ENCODE measurements around the gene BOC.

BOC gene

DNA sequence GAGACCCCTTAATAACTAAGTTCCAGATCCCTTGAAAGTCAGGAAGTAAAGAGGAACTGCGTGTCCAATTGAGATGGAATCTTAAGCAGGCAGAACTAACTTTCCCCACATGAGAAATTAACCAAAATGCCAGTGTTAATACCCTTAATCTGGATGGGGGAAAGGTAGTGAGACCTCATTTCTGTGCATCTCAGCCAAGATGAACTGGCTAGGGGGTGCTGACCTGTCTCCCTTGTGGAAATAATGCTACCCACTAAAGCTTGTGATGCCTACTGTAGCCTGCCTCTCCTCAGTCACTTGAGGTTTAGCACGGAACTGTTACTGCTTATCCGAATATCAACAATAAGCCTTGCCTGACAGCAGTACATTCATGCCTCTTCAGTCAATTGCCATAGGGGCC lies 15.1 kb downstream of the BOC start:
- DNase-seq: no peak

DNA sequence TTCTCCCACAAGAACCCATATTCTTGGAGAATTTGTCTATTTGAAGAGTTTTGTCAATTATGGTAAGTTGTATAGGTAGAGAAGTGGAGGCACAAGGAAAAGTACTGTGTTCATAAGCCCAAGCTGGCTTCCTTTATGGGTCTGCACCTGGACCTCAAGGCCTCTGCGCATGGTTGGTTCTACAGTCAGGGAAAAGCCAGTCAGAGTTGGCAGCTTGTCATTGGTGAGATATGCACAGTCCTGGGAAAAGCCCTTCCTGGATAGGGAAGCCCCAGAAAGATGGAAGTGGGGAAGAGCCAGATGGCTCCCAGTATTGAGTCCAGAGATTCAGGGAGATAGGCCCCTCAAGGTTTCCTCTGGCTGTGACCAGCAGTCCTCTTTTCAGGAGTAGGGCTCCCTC lies 15.8 kb downstream of the BOC start:
- DNase-seq: no peak

DNA sequence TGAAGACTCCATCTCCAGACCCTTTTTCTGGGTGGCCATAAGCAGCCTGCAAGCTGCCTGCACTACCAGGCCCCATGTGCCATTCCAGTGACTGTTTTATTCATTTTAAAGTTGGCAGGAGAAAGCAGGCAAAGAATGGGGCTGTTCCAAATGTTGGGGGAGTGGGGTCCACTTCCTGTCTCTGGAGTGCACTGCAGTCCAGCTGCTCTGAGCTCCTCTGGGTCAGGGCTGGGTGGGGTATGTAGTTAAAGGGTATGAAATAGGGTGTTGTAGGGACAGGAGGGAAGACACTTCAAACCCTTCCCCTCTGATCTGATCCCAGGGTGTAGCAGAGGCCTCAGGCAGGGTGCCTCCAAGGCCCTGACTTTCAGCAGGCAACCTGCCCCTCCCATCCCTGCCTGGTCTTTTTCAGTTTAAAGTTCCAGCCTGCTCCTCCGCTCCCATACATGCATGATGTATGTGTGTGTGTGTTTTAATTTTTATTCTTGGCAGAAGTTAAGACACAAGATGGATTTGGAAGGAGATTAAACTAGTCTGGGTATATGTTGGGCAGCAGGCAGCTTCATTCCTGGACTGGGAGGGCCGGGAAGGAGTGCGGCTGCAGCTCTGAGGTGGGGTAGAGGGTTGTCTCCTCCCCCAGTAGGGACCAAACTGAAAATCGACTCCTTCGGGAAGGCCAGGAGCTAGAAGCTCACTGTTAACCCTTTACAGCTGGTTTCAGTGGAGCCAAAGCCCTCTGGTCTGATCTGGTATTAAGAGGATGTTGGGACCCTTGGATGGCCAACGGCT lies 17.3 kb downstream of the BOC start:
- DNase-seq: no peak

DNA sequence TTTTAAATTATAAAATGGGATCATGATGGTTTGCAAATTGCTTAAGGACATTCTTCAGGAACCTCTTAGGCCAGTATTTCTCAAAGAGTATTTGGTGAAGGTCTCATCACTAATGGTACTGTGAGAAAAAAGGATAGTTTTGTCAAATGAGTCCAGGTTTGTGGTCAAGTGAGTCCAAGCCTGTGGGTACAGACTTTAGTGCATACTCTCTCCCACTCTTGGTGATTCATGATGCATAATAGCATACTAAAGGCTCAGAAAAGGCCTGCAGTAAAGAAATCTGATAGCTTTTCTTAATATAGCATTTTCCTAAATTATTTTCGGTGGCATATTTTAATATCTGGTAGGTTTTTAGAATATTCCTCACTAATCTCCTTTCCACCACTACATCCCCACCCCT lies 20.0 kb downstream of the BOC start:
- DNase-seq: no peak

DNA sequence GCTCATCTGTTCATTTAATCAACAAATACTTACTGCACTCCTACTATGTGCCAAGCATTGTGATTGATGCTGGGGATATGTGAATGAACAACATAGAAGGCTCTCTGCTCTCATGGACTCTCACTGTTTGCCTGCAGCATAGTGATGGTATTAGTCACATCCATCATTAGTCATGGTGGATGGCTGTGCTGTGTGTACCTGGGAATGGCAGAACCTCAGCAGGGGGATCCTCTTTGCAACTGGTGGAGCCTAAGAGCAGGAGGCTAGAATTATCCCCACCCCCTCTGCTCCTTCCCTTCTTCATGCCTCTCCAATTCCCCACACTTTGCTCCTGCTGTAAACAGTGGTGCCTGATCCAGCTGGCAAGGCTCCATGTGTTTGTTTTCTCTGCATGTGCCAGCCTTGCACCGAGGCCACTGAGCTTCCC lies 20.5 kb downstream of the BOC start:
- DNase-seq: no peak

DNA sequence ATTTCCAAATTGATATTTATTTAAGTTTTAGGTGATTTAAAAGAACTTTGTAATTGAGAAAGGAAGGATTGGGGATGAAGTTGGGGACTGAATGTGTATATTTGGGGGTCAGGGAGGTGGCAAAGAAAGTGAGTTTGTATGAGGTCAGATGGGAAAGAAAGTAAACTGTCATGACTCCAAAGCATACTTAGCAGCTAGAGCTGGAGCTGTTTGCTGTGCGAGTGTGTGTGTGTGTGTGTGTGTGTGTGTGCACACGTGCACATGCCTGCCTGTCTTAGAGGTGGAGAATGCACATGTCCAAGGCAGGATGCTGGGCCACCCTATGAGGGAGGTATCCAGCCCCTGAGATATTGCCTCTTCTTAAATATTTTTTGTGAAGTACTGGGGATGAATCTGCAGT lies 21.0 kb downstream of the BOC start:
- DNase-seq: no peak

DNA sequence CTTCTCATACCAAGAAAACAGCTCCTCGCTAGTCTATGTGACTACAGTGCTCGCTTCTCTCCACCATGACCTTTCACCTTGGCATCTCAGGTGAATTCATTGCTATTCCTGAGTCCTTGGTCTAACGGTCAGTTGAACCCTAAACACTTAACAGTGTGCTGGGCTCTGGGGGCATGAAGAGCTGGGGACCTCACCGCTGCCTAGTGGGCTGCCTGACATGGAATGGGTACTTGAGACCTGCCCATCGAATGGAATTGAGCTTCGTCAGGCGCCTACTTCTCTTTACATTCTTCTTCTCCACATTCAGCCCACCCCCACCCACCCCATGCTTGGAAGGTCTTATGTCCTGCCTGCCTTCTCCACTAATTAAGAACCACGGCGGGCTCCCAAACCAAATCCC lies 22.1 kb downstream of the BOC start:
- no peak for DNase-seq

DNA sequence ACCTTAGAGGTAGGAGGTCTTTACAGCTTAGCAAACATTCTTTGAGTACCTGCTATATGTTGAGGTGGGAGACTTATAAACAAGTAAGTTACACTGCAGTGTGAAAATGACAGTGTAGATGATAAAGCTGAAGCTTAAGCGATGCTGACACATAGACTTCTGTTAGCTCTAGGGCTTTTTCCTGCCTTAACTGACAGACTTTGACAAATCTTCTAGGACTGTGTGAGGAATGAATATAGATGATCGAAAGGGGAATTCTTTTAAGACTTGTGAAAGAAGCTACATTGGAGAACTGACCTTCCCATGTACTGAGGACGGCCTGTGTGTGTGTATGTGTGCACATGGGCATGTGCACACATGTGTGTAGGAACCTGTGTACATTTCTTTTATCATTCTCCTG lies 22.7 kb downstream of the BOC start:
- DNase-seq: no peak

DNA sequence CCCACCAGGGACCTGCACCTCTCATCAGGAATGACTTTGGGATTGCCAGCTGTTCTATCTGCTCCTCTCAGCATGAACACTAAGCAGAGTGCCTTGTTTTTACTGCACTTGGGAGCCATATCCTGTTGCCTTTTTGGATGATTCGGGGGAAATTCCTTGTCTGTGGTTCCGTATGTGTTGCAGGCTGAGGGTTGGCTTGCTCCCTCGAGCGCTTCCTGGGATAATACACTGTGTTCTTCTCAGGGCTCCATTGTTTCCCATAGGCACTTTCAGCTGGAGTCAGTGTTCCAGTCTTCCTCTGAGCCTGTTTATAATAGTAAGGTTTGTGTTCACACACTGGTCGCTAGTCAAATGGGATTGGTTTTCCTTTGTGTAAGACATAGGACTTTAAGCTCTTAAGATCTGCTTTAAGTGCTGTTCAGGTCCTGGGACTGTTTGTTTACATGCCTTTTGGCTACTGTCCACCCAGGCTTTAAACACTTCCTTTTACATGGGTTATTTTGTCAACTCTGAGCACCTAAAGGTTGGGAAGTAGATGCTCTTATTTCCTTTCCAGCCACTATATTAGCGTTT lies 23.4 kb downstream of the BOC start:
- DNase-seq: no peak

DNA sequence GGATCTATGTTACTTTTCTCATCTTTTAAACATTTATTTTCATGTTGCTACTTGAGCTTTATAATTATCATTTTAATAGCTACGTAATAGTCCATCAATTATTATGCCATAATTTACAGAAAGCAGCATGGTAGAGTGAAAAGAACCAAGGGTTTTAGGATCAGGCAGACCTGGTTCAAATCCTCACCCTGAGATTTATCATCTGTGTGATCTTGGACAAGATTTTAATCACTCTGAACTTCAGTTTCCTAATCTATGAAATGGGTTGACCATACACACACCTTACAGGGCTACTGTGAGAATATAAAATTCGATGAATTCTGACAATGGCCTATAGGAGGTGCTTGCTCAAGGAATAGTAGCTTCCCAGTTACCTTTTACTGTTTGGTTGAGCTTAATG lies 27.1 kb downstream of the BOC start:
- DNase-seq: no peak

DNA sequence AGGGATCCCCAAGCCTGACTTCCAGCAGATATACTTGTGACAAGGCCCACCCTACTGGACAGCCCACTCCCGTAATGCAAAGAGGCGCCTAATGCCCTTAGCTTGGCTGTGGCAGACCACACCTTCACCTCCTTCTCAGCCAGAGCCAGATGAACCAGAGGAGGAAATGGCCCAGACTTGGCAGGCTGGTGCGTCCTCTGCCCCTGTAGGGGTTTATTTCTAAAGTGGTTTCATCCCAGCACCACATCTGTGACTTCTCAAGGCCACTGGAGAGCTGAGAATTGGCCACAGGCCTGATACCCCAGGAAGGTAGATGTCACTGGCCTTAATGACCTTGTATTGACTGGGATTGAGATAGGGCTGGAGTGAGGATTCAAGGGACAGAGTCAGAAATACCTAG lies 29.5 kb downstream of the BOC start:
- no peak for DNase-seq

DNA sequence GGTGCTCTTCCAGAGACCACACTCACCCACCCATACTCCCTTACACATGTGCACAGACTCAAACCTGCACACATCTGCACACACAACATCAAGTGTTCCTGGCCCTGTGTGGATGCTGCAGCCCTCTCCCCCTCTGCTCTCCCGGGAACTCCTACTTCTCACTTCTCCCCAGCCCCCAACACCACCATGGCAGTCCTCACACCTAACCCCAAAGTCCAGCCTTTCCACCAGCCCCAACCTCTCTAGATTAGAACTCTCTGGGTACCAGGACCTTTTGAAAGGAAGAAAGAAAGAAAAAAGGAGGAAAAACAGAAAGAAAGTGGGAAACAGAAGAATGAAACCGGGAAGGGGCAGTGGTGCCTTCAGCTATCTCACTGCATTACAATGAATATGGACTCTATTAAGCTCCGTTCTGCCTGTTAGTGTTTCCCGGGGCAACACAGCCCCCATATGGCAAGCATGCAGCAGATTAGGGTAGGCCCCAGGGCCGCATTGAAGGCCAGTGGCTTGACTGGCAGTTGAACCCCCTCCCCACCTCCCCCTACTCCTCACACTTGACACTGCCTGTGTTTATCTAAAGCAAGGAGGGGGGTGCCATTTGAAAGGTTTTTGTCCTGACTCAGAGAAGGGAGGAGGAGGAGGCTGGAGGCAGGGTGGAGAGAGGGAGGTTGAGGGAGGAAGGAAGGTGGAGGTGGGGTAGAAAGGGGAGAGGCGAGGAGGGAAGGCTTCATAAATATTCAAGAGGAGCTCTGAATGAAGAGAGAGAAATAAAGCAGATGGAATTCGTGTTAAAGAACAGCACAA lies 30.1 kb downstream of the BOC start:
- no peak for DNase-seq

DNA sequence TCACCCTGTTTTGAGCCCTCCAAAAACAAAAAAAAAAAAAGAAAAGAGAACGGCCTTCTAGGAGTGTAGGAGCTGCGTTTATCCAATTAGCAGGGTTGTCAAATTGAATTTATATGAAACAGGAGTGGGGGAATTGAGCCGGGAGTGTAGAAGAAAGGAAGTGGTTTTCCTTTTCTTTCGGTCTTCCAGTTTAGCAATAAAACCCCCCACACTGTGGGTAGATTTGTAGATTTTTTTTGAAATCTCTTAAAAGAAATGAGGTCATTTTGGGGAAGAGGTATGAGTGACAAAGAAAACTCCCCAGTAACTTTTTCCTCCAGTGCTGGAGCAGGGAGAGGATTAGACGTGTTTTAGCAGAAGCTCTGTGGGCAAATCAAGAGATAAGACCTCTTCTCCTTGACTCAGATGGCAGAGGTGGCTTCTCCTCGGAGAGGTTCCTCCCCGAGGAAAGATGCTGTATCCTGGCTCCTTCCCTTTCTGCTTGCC lies 30.8 kb downstream of the BOC start:
- DNase-seq: no peak

DNA sequence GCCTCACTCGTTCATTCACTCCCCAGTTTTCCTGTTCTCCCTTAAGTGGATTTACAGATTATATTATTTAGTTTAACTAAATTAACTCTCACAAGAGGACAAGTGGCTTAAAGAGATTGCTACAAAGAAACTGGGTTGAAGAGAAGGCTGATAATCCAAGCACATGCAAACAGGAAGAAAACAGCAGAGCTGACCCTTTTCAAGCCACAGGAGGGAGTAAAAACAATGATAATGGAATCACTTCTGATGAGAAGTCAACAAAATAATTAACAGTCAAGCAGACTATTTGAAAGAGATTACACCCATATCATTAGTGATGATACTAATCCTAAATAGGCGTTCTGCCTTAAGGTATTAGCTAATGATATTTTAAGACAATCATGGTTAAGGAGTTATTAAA lies 31.7 kb downstream of the BOC start:
- no peak for DNase-seq

DNA sequence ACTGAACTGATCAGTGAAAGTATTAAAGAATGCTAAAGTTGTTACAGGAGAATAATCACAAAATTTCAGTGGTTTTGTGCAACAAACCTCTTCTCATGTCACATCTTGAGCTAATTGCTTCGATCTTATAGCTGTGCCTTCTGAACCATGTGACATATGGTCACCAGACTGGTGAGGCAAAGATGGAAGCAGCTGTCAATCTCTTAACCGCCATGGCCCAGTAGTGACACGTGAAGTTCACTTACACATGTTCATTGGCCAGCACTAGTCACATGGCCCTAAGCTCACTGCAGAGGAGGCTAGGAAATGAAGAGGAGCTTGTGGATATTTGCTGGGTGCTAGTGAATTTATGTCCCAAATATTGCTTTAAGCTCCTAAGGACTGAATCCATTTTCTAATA lies 32.5 kb downstream of the BOC start:
- no peak for DNase-seq

DNA sequence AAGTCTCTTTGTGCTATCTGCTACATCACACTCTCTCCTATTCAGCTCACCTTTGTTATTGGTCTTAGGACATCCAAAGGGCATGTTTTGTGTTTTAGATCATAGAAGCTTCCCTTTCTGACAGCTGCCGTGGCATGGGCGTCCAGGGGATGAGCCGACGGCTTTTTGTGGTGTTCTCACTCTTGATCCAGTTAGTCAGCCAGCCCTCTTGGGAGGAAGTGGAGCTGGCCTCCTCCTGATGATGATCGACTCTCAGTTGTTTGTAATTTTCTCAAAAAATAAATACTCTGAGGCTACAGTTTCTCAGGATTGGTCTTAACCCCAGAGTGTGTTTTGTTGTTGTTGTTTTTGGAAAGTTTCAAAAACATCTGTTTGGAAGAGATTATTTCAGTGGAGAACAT lies 34.4 kb downstream of the BOC start:
- no peak for DNase-seq

DNA sequence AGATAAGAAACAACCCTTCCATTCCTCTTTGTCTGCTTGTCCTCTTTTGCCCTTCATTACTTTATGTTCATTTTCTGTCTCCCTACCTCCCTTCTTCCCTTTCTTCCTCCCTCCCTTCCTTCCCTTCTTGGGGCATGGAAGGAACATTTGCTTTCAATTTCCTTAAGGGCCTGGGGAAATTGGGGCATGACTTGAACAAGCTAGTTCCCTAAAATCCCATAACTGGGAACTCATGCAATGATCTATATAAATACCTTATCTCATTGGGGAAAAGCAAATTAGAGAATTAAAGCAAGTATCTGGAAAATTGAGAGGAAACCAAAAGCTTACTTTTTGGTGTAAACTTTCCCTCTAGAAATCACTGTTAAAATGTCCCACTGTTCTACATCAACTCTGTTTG lies 35.7 kb downstream of the BOC start:
- DNase-seq: no peak

DNA sequence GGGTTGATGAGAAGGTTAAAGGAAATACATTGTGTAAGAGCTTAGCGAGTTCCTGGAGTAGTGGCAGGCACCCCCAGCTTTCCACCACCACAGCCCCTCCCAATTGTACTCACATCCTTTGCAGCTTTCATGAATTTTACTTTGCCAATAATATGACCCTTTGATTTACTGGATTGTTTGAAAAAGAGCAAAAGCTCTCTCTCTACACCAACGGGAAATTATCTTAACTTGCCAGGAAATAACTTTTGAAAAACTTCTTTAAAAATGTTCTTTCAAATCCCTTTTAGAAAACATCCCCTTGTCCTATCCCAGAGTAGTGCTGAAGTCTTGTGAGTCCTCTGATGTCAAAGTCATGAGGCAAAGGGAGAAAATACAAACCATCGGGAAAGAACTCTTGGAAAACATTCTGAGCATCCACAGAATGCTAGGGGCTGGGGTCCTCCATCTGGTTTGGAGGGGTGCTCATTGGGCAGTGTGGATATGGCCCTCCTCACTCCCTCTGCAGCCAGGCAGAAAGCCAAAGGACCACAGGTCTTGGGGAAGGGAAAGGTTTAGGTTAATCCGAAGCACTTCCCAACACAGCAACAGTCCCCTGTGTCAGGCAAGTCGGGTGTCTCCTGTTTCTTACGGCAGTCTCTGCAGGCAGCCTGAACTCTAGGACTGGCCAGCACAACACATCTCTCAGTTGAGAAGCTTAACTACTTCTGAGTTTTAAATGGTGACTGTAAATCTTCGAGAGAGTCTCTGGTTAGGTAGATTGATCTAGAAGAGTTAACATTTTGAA lies 36.5 kb downstream of the BOC start:
- no peak for DNase-seq

DNA sequence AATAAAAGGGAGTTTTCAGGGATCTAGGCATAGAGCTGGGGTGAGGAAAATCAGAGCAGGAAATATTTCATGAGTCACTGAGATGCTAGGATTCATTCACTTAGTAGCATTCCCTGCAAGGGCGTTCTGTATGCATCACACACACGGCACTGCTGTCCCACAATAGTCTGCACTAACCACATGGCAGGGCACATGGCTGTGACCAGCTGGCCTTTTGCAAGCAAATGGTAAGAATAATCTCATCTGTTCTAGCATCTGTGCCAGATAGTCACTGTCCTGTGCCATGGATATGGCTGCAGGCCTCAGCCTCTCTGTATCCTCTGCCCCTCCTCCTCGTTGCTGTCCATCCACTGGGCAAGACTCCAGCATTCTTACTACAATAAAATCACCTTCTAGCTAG lies 37.8 kb downstream of the BOC start:
- no peak for DNase-seq

DNA sequence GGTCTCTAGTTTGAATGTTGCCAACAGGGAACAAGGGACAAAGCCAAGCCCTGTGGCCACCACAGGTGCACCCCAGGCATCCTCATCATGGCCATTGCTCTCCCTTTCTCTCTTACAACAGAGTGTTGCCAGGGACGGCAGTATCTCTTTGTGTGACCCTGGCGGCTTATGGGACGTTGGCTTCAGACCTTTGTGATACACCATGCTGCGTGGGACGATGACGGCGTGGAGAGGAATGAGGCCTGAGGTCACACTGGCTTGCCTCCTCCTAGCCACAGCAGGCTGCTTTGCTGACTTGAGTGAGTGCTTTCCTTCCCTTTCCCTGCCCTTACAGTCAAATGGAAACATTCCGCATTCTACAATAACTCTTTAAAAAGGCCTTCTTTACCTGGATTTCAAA lies 38.2 kb downstream of the BOC start:
- DNase-seq: no peak

DNA sequence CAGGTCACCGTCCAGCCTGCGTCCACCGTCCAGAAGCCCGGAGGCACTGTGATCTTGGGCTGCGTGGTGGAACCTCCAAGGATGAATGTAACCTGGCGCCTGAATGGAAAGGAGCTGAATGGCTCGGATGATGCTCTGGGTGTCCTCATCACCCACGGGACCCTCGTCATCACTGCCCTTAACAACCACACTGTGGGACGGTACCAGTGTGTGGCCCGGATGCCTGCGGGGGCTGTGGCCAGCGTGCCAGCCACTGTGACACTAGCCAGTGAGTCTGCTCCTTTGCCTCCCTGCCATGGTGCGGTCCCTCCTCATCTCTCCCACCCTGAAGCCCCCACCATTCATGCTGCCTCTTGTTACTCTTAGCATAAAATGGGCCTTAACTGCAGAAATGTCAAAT lies 39.2 kb downstream of the BOC start:
- no peak for DNase-seq

DNA sequence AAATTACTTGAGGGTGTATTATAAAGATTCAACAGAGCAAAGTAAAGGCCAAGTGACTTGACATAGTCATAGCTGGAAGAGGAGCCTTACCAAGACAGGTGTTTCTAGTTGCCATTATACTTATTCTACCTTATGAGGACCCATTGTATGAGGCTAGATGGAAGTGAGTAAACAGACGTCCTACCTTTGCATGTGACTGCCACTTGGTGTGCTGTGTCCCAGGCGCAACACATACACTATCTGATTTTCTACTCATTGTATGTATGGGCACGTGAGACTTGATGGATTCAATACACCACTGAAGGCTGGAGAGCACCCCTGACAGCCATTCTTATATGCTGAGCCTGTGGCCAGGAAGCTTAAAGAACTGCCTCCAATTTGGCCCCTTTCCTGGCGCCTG lies 40.5 kb downstream of the BOC start:
- DNase-seq: no peak

DNA sequence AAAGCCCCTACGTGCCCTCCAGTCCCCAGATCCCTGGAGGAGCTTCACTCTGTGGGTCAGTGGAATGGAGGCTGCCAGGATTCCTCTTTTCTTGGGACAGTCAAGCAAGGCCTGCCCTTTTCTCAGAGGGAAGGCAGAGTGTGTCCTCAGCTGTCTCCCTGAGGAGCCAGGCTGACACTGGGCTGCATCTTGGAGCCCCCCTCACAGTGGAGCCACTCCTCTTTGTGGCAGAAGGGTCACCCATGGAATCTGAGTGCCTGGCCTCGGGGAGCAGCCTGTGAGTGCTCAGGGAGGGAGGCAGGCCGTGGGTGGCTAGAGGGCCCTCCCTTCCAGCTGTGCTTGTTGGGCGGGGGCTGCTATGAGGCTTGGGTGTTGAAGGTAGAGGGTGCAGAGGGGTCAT lies 41.2 kb downstream of the BOC start:
- no peak for DNase-seq

All from cortex of kidney (tissue), 1 donor.